HEK293 (cell line): ENCODE results near the gene UBASH3B.

Source experiments
- CTCF ChIP-seq: fragments of 450-650 bp; formaldehyde crosslinking; IDR thresholded peaks from 2 replicates; pipeline ENCODE4 v1.5.1; 2016; ENCODE audit warnings: missing biosample characterization, missing genetic modification characterization
- GFI1B ChIP-seq: fragments of 450-650 bp; formaldehyde crosslinking; IDR thresholded peaks from 2 replicates; pipeline ENCODE4 v1.5.1; 2016; ENCODE audit warnings: missing biosample characterization, missing genetic modification characterization
- PRDM10 ChIP-seq: fragments of 450-650 bp; formaldehyde crosslinking; IDR thresholded peaks from 2 replicates; pipeline ENCODE4 v1.5.1; 2016; ENCODE audit warnings: missing biosample characterization, missing genetic modification characterization
- ZBTB49 ChIP-seq: fragments of 450-650 bp; formaldehyde crosslinking; IDR thresholded peaks from 2 replicates; pipeline ENCODE4 v1.5.1; 2016; ENCODE audit warnings: missing biosample characterization, missing genetic modification characterization, low read depth
- ZNF121 ChIP-seq: fragments of 450-650 bp; formaldehyde crosslinking; IDR thresholded peaks from 2 replicates; pipeline ENCODE4 v1.5.1; 2016; ENCODE audit warnings: missing biosample characterization, missing genetic modification characterization
- ZNF175 ChIP-seq: fragments of 450-650 bp; formaldehyde crosslinking; IDR thresholded peaks from 2 replicates; pipeline ENCODE4 v1.5.1; 2016; ENCODE audit warnings: missing biosample characterization, missing genetic modification characterization
- ZNF2 ChIP-seq: fragments of 450-650 bp; formaldehyde crosslinking; IDR thresholded peaks from 2 replicates; pipeline ENCODE4 v1.5.1; 2016; ENCODE audit warnings: missing biosample characterization, missing genetic modification characterization
- ZNF211 ChIP-seq: fragments of 450-650 bp; formaldehyde crosslinking; IDR thresholded peaks from 2 replicates; pipeline ENCODE4 v1.5.1; 2016; ENCODE audit warnings: low read depth, missing biosample characterization, missing genetic modification characterization
- ZNF274 ChIP-seq, 2 experiments: fragments of 200-500 bp in 1 of 2; fragments of 450-650 bp in 1 of 2; sonication (Bioruptor generic) in 1 of 2; formaldehyde crosslinking in 1 of 2; IDR thresholded peaks; 2 replicates each; pipeline versions ENCODE4 v1.5.1 to v1.6.1; 2014 to 2016; ENCODE audit warnings: borderline replicate concordance in 1 of 2, inconsistent platforms in 1 of 2, low read length in 1 of 2, missing biosample characterization in 1 of 2, missing genetic modification characterization in 1 of 2
- ZNF311 ChIP-seq: fragments of 450-650 bp; formaldehyde crosslinking; IDR thresholded peaks from 2 replicates; pipeline ENCODE4 v1.5.1; 2017; ENCODE audit warnings: missing biosample characterization, missing genetic modification characterization, borderline replicate concordance
- ZNF423 ChIP-seq: fragments of 450-650 bp; formaldehyde crosslinking; IDR thresholded peaks from 2 replicates; pipeline ENCODE4 v1.5.1; 2016; ENCODE audit warnings: missing biosample characterization, missing genetic modification characterization
- ZNF596 ChIP-seq: fragments of 450-650 bp; IDR thresholded peaks from 2 replicates; pipeline ENCODE4 v1.5.0; 2018; ENCODE audit warnings: missing biosample characterization, mild to moderate bottlenecking, missing genetic modification characterization, moderate library complexity
- ZNF623 ChIP-seq: fragments of 450-650 bp; formaldehyde crosslinking; IDR thresholded peaks from 2 replicates; pipeline ENCODE4 v1.5.1; 2016; ENCODE audit warnings: missing biosample characterization, missing genetic modification characterization
- ZSCAN30 ChIP-seq: fragments of 450-650 bp; IDR thresholded peaks from 2 replicates; pipeline ENCODE4 v1.5.1; 2018; ENCODE audit warnings: missing biosample characterization, mild to moderate bottlenecking, missing genetic modification characterization, moderate library complexity

GRCh38 chr11:122633219-122633829, 22.2 kb upstream of the UBASH3B start:
- TF ChIP-seq ZNF311 = no peak
- no peak for TF ChIP-seq CTCF (tag by site-specific recombination)
- no peak for TF ChIP-seq PRDM10 (tag by site-specific recombination)
- no peak for TF ChIP-seq ZNF623 (tag by site-specific recombination)
- TF ChIP-seq ZBTB49 (tag by site-specific recombination) = no peak
- TF ChIP-seq ZNF596 (tag by site-specific recombination) = no peak
- TF ChIP-seq ZNF121 (tag by site-specific recombination) = no peak
- TF ChIP-seq ZNF274 (IDR thresholded peaks at IDR 0.05; ENCODE audit: low read length) = no peak
- no peak for TF ChIP-seq ZNF274 (tag by site-specific recombination; IDR thresholded peaks at IDR 0.05; ENCODE audit: borderline replicate concordance)
- no peak for TF ChIP-seq GFI1B (tag by site-specific recombination)
- TF ChIP-seq ZSCAN30 (tag by site-specific recombination) = no peak
- no peak for TF ChIP-seq ZNF175 (tag by site-specific recombination)
- no peak for TF ChIP-seq ZNF211 (tag by site-specific recombination)
- no peak for TF ChIP-seq ZNF2 (tag by site-specific recombination)
- no peak for TF ChIP-seq ZNF423
